K562 (cell line): ENCODE data around the gene NET1. TPM values are rescaled to one million over a fixed set of nuclear protein-coding genes. Genes with fewer than 3 reads are reported as not detected.
A peak's percentile ranks its signal among the peaks of the same experiment; 100 is the strongest.

Experiments
- DPF2 ChIP-seq: fragments of 450-650 bp; IDR thresholded peaks from 2 replicates; pipeline ENCODE4 v1.6.1; 2016
- EZH2 ChIP-seq: IDR thresholded peaks from 2 replicates; pipeline ENCODE4 v1.6.1; 2012; ENCODE audit warnings: low read depth, mild to moderate bottlenecking, inconsistent platforms, low read length, borderline replicate concordance
- HNRNPK ChIP-seq: fragments of 200-400 bp; formaldehyde crosslinking; IDR thresholded peaks from one replicate; pipeline ENCODE4 v1.6.1; 2018; ENCODE audit warnings: mild to moderate bottlenecking, low read depth, low read length; ENCODE audit not compliant: poor library complexity, severe bottlenecking
- IRF2 ChIP-seq: sonication (generic); formaldehyde crosslinking; IDR thresholded peaks from 2 replicates; pipeline ENCODE4 v1.8.1; 2022; ENCODE audit warnings: mild to moderate bottlenecking, missing genetic modification reagents
- MEF2A ChIP-seq: IDR thresholded peaks from 2 replicates; pipeline ENCODE4 v1.6.1; 2011; ENCODE audit warnings: low read depth, mild to moderate bottlenecking, low read length, moderate library complexity; ENCODE audit not compliant: control insufficient read depth
- NEUROD1 ChIP-seq: fragments of 150-350 bp; IDR thresholded peaks from 2 replicates; pipeline ENCODE4 v1.6.1; 2014; ENCODE audit warnings: borderline replicate concordance, low read length, low read depth; ENCODE audit not compliant: partially characterized antibody
- NFIC ChIP-seq: fragments of 450-650 bp; IDR thresholded peaks from 2 replicates; pipeline ENCODE4 v1.6.1; 2017; ENCODE audit warnings: mild to moderate bottlenecking, inconsistent platforms
- NFIX ChIP-seq: fragments of 250-450 bp; sonication (Bioruptor Pico); IDR thresholded peaks from 2 replicates; pipeline ENCODE4 v1.4.0; 2020; ENCODE audit warnings: low read depth, mild to moderate bottlenecking, moderate library complexity
- NKRF ChIP-seq: fragments of 450-650 bp; IDR thresholded peaks from 2 replicates; pipeline ENCODE4 v1.6.1; 2016; ENCODE audit warnings: borderline replicate concordance
- SMARCC2 ChIP-seq: fragments of 450-650 bp; IDR thresholded peaks from 2 replicates; pipeline ENCODE4 v1.6.1; 2017; ENCODE audit warnings: antibody characterized with exemption, moderate library complexity, mild to moderate bottlenecking, low read depth
- TRIM28 ChIP-seq: fragments of 450-650 bp; IDR thresholded peaks from 2 replicates; pipeline ENCODE4 v1.6.1; 2017
- U2AF1 ChIP-seq: fragments of 200-400 bp; formaldehyde crosslinking; optimal IDR thresholded peaks from 2 replicates; pipeline ENCODE3; 2017; ENCODE audit warnings: mild to moderate bottlenecking, low read depth, low read length, moderate library complexity
- ZC3H8 ChIP-seq: fragments of 450-650 bp; IDR thresholded peaks from 2 replicates; pipeline ENCODE4 v1.6.1; 2017
- ZNF133 ChIP-seq: fragments of 250-450 bp; sonication (Bioruptor Pico); IDR thresholded peaks from 2 replicates; pipeline ENCODE4 v1.4.0; 2020; ENCODE audit warnings: mild to moderate bottlenecking
- ZNF184 ChIP-seq: sonication (generic); formaldehyde crosslinking; IDR thresholded peaks from 2 replicates; pipeline ENCODE4 v1.5.0; 2020; ENCODE audit warnings: missing genetic modification reagents
- ZNF280A ChIP-seq: fragments of 450-650 bp; IDR thresholded peaks from 2 replicates; pipeline ENCODE4 v1.6.1; 2018; ENCODE audit warnings: mild to moderate bottlenecking, low read depth; ENCODE audit not compliant: partially characterized antibody
- ZNF444 ChIP-seq: fragments of 250-450 bp; sonication (Bioruptor Pico); IDR thresholded peaks from 2 replicates; pipeline ENCODE4 v1.4.0; 2020; ENCODE audit warnings: mild to moderate bottlenecking, moderate library complexity
- ZNF695 ChIP-seq: fragments of 450-650 bp; formaldehyde crosslinking; IDR thresholded peaks from 2 replicates; pipeline ENCODE4 v1.4.0; 2020; ENCODE audit warnings: mild to moderate bottlenecking, moderate library complexity
- polyA plus RNA-seq, 8 experiments: library from polyadenylated mRNA; depleted of rRNA in 4 of 8; stranded (reverse) in 5 of 8; unstranded in 3 of 8; fragments of >200 nt; fragmentation: Nextera tagmentation in 2 of 8; fragmentation: Illumina TruSeq in 1 of 8; extraction: Ambion mirVana in 2 of 8; extraction: Trizol in 1 of 8; gene quantifications; 2 replicates each; pipeline versions ENCODE4 v1.2.1 to v1.2.3, GENCODE V29; 2011 to 2014; ENCODE audit warnings: inconsistent platforms in 1 of 8, missing spikeins in 1 of 8
- total RNA-seq, 7 experiments: library from RNA; depleted of rRNA in 6 of 7; stranded (reverse); fragments of >200 nt in 6 of 7; fragmentation: Illumina TruSeq in 2 of 7; extraction: Trizol in 2 of 7; gene quantifications; 2 replicates each; pipeline versions ENCODE4 v1.2.1 to v1.2.3, GENCODE V29; 2011 to 2021; ENCODE audit warnings: low replicate concordance in 1 of 7
- TF ChIP-seq, protein P1 (sequence below): fragments of 450-650 bp; formaldehyde crosslinking; conservative IDR thresholded peaks from 2 replicates; pipeline ENCODE4 v1.4.0; 2022; ENCODE audit warnings: mild to moderate bottlenecking, missing genetic modification characterization
- TF ChIP-seq, protein P2 (sequence below): fragments of 450-650 bp; IDR thresholded peaks from 2 replicates; pipeline ENCODE4 v1.6.1; 2016; ENCODE audit warnings: low read depth, mild to moderate bottlenecking, moderate library complexity
- TF ChIP-seq, protein P3 (sequence below): IDR thresholded peaks from 2 replicates; pipeline ENCODE4 v1.6.1; 2011; ENCODE audit warnings: borderline replicate concordance, low read depth, mild to moderate bottlenecking, moderate library complexity, low read length; ENCODE audit not compliant: insufficient read depth, poor library complexity, severe bottlenecking

The NET1 gene
- total and polyA plus RNA-seq, 9 of the 15 experiments (the other 6 are each of a cell fraction or from before 2014, with no cell fraction given): 47.4 to 258 (median 106) TPM

GRCh38 chr10:5412277-5412941 is at the start of gene NET1 (continued):
- TF ChIP-seq NFIX (CRISPR knock-in tag) (no peak), ZC3H8 (no peak), NFIC (peak; percentile 51; the same call in 1 of the 2 replicates), NKRF (peak; percentile 74), ZNF280A (no peak), NEUROD1 (peak; percentile 74), MEF2A (no peak), U2AF1 (peak; percentile 55), DPF2 (no peak; the same call in 1 of the 2 replicates), ZNF184 (CRISPR knock-in tag) (no peak), ZNF133 (CRISPR knock-in tag) (no peak), TRIM28 (no peak), EZH2 (no peak), ZNF444 (CRISPR knock-in tag) (no peak), SMARCC2 (no peak), HNRNPK (peak; percentile 81), IRF2 (no peak), ZNF695 (CRISPR knock-in tag) (no peak)
- TF ChIP-seq, protein P1, sequence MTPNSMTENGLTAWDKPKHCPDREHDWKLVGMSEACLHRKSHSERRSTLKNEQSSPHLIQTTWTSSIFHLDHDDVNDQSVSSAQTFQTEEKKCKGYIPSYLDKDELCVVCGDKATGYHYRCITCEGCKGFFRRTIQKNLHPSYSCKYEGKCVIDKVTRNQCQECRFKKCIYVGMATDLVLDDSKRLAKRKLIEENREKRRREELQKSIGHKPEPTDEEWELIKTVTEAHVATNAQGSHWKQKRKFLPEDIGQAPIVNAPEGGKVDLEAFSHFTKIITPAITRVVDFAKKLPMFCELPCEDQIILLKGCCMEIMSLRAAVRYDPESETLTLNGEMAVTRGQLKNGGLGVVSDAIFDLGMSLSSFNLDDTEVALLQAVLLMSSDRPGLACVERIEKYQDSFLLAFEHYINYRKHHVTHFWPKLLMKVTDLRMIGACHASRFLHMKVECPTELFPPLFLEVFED (CRISPR knock-in tag): no peak
- TF ChIP-seq, protein P2, sequence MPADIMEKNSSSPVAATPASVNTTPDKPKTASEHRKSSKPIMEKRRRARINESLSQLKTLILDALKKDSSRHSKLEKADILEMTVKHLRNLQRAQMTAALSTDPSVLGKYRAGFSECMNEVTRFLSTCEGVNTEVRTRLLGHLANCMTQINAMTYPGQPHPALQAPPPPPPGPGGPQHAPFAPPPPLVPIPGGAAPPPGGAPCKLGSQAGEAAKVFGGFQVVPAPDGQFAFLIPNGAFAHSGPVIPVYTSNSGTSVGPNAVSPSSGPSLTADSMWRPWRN: no peak
- TF ChIP-seq, protein P3, sequence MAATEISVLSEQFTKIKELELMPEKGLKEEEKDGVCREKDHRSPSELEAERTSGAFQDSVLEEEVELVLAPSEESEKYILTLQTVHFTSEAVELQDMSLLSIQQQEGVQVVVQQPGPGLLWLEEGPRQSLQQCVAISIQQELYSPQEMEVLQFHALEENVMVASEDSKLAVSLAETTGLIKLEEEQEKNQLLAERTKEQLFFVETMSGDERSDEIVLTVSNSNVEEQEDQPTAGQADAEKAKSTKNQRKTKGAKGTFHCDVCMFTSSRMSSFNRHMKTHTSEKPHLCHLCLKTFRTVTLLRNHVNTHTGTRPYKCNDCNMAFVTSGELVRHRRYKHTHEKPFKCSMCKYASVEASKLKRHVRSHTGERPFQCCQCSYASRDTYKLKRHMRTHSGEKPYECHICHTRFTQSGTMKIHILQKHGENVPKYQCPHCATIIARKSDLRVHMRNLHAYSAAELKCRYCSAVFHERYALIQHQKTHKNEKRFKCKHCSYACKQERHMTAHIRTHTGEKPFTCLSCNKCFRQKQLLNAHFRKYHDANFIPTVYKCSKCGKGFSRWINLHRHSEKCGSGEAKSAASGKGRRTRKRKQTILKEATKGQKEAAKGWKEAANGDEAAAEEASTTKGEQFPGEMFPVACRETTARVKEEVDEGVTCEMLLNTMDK: no peak
